NB4 (cell line): ENCODE data around the gene BCAS3.

Experiments
- MYC ChIP-seq: IDR thresholded peaks from 2 replicates; pipeline ENCODE4 v1.6.1; 2011; ENCODE audit warnings: low read depth, low read length
- POLR2A ChIP-seq: IDR thresholded peaks from 2 replicates; pipeline ENCODE4 v1.6.1; 2011; ENCODE audit warnings: mild to moderate bottlenecking; ENCODE audit not compliant: insufficient read length; ENCODE audit errors: extremely low read depth
- TF ChIP-seq, protein P1 (sequence below): IDR thresholded peaks from one replicate; pipeline ENCODE4 v1.5.1; 2012; ENCODE audit warnings: low read depth, low read length

DNA sequence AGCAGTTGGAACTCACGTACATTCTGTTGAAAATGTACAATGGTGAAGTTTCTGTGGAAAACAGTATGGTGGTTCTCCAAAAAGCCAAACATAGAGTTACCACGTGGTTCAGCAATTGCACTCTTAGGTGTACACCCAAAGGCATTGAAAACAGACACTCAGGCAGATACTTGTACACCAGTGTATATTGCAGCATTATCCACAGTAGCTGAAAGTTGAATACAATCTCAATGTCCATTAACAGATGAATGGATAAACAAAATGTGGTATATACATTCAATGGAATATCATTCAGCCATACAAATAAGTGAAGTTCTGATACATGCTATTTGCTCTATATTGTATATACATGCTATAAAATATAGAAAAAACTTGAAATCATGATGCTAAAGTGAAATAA lies 745.2 kb downstream of the BCAS3 start:
- TF ChIP-seq, protein P1, sequence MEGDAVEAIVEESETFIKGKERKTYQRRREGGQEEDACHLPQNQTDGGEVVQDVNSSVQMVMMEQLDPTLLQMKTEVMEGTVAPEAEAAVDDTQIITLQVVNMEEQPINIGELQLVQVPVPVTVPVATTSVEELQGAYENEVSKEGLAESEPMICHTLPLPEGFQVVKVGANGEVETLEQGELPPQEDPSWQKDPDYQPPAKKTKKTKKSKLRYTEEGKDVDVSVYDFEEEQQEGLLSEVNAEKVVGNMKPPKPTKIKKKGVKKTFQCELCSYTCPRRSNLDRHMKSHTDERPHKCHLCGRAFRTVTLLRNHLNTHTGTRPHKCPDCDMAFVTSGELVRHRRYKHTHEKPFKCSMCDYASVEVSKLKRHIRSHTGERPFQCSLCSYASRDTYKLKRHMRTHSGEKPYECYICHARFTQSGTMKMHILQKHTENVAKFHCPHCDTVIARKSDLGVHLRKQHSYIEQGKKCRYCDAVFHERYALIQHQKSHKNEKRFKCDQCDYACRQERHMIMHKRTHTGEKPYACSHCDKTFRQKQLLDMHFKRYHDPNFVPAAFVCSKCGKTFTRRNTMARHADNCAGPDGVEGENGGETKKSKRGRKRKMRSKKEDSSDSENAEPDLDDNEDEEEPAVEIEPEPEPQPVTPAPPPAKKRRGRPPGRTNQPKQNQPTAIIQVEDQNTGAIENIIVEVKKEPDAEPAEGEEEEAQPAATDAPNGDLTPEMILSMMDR = no peak
- no peak for TF ChIP-seq POLR2A
- no peak for TF ChIP-seq MYC
